Measurements from ENCODE around the gene NAV2.

NAV2 gene

GRCh38 chr11:20037396-20038153 lies 324.9 kb downstream of the NAV2 start:
- H3K4me3 ChIP-seq (ENCODE audit: low read depth, low read length) = no peak overlapping the region
- no peak for TF ChIP-seq CTCF (conservative IDR thresholded peaks at IDR 0.05; ENCODE audit: low read depth, low read length)
- DNase-seq (ENCODE audit: low read depth) = no peak

GRCh38 chr11:20038412-20038811 lies 325.8 kb downstream of the NAV2 start:
- TF ChIP-seq CTCF (conservative IDR thresholded peaks at IDR 0.05; ENCODE audit: low read depth, low read length) = no peak
- no peak for DNase-seq (ENCODE audit: low read depth)
- no peak overlapping the region for H3K4me3 ChIP-seq (ENCODE audit: low read depth, low read length)

GRCh38 chr11:20038972-20039371 lies 326.3 kb downstream of the NAV2 start:
- TF ChIP-seq CTCF (conservative IDR thresholded peaks at IDR 0.05; ENCODE audit: low read depth, low read length) = no peak
- H3K4me3 ChIP-seq (ENCODE audit: low read depth, low read length) = no peak overlapping the region
- no peak for DNase-seq (ENCODE audit: low read depth)

- no peak overlapping the region for H3K4me3 ChIP-seq (ENCODE audit: low read depth, low read length)
- DNase-seq (ENCODE audit: low read depth) = no peak
- TF ChIP-seq CTCF (conservative IDR thresholded peaks at IDR 0.05; ENCODE audit: low read depth, low read length) = no peak
Measured at GRCh38 chr11:20041499-20041898, 328.9 kb downstream of the NAV2 start.

GRCh38 chr11:20042045-20042639 lies 329.5 kb downstream of the NAV2 start:
- TF ChIP-seq CTCF (conservative IDR thresholded peaks at IDR 0.05; ENCODE audit: low read depth, low read length) = no peak
- H3K4me3 ChIP-seq (ENCODE audit: low read depth, low read length) = no peak overlapping the region

GRCh38 chr11:20042811-20043341 lies 330.2 kb downstream of the NAV2 start:
- DNase-seq (ENCODE audit: low read depth) = peak; percentile 40
- H3K4me3 ChIP-seq (ENCODE audit: low read depth, low read length) = no peak overlapping the region
- TF ChIP-seq CTCF (conservative IDR thresholded peaks at IDR 0.05; ENCODE audit: low read depth, low read length) = no peak

More at GRCh38 chr11:20042045-20042639, 329.5 kb downstream of the NAV2 start:
- DNase-seq (ENCODE audit: low read depth) = peak; percentile 39
